ENCODE measurements around the gene AIFM3.
"Not testable (repeated sequence)": the region's sequence is repeated elsewhere in the genome, so short reads cannot be mapped to it uniquely, and the experiment has no call there.

The AIFM3 gene

DNA sequence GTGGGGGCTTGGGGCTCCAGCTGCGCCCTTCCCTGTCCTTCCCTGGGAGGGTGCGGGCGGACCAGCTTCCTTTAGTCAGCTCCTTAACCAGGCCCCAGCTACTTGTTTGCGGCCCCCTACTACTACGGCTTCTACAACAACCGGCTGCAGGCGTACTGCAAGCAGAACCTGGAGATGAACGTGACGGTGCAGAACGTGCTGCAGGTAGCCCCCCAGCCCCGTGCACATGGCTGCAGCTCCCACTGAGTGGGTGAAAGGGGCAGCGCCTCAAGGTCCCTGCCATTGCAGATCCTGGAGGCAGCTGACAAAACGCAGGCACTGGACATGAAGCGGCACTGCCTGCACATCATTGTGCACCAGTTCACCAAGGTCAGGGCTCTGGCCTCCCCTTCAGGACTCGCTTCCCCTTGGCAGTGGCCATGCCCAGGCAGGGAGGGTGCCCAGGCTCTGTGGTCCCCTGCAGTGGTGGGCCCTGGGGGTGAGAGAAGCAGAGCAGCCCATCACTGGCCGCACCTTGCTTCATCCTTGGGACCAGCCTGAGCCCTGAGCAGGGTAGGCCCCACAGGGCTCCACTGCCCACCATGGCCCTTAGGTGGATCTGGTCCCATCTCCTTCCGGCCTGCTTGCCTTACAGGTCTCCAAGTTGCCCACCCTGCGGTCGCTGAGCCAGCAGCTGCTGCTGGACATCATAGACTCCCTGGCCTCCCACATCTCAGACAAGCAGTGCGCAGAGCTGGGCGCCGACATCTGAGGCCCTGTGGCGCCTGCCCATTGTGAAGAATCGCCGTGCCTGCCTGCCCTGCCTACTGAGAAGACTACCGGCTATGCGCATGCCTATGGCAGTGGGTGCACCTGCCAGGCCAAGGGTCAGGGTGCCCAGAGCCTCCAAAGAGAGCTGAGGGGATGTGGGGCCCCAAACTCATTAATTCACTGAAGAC lies 29.8 kb downstream of the AIFM3 start:
- DNase-seq (no peak), ATAC-seq (no peak)
- Mint-ChIP-seq H3K9me3 (no peaks in the 10 kb centered on the region), H3K27me3 (no peaks in the 10 kb centered on the region), H3K27ac (peak overlapping the region in 1 of 2 donors; percentile 85), H3K4me1 (peaks cover 39% of the 10 kb centered on the region), H3K4me3 (no peak overlapping the region)

DNA sequence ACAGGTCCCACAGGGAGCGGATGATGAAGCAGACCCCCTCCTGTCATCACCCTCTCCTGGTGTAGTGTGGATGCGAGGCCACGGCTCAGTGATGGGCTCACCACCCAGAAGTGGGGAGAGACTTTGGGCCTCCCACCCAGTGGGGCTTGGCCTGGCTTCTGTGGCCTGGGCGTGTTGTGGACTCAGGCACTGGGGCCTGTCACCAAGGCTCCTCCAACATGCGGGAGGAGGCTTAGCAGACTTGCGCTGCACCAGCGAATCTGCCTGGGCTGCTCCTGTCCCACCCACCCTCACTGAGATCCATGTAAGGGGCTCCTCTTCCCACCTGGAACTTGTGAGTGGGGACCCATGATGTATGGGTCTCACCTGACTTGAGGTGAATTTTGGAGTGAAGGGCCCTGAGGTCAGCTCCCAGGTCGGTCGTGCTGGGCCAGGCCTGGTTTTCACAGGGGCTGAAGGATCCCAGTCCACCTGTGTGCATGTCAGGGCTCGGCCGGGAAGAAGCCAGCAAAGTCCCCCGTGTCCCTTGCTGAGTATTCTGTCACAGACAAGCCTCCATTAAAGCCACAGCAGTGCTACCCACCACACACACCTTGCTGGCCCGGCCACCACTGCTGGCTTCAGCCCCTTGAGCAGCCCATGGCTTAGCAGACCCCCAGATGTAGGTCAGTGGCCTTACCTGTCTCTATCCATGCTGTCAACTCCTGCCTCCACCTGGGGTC lies 30.6 kb downstream of the AIFM3 start:
- no peak overlapping the region for H3K4me3 Mint-ChIP-seq
- no peak for DNase-seq

DNA sequence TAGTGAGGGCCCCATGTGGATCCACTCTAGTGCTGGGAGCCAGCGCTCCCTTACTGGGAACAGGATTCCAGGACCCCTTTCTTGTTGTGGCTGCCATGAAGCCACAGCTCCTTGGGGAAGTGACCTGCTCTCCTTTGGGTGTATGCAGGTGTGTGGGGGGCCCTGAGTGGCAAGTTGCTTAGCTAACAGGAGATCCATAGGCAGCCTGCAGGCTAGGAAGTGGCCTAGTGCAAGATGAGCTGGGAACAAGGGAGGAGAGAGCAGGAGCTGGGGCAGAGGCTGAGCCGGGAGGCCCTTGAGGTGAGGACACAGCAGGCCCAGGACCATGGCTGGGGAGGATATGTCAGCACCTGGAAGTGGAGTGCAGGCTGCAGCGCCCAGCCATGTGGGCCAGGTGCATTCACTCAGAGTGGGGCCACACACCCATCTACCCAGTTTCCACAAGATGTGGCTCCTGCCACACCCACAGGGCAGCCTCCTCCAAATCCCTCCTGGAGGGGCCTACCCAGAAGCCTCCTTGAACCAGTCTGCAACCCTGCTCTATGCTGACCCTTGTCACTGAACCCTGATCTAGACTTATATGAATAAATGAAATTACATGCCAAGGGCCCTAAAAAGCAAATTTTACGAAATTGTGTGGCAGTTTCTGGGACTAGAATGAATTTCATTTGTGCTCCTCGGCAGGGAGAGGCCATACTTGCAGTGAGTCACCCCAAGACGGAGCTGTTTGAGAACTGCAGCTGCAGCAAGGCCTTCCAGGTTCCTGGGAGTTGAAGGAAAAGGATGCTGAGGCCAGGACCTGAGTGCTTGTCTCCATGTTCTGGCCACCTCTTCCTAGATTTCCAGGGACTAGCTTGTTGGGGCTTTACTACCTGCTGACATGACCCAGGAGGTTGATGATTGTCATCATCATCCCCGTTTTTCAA lies 31.6 kb downstream of the AIFM3 start:
- H3K9me3 Mint-ChIP-seq: no peaks in the 10 kb centered on the region
- H3K27me3 Mint-ChIP-seq: no peaks in the 10 kb centered on the region
- peaks cover 43% of the 10 kb centered on the region for H3K4me1 Mint-ChIP-seq
- ATAC-seq: no peak
- DNase-seq: no peak
- peak overlapping the region in 1 of 2 donors; percentile 3 for H3K4me3 Mint-ChIP-seq
- H3K27ac Mint-ChIP-seq: peak overlapping the region in 1 of 2 donors; percentile 80

More for the DNA sequence above, 30.6 kb downstream of the AIFM3 start:
- Mint-ChIP-seq H3K4me1 (peaks cover 39% of the 10 kb centered on the region), H3K27me3 (no peaks in the 10 kb centered on the region), H3K9me3 (no peaks in the 10 kb centered on the region), H3K27ac (peak overlapping the region in 1 of 2 donors; percentile 85)
- no peak for ATAC-seq

DNA sequence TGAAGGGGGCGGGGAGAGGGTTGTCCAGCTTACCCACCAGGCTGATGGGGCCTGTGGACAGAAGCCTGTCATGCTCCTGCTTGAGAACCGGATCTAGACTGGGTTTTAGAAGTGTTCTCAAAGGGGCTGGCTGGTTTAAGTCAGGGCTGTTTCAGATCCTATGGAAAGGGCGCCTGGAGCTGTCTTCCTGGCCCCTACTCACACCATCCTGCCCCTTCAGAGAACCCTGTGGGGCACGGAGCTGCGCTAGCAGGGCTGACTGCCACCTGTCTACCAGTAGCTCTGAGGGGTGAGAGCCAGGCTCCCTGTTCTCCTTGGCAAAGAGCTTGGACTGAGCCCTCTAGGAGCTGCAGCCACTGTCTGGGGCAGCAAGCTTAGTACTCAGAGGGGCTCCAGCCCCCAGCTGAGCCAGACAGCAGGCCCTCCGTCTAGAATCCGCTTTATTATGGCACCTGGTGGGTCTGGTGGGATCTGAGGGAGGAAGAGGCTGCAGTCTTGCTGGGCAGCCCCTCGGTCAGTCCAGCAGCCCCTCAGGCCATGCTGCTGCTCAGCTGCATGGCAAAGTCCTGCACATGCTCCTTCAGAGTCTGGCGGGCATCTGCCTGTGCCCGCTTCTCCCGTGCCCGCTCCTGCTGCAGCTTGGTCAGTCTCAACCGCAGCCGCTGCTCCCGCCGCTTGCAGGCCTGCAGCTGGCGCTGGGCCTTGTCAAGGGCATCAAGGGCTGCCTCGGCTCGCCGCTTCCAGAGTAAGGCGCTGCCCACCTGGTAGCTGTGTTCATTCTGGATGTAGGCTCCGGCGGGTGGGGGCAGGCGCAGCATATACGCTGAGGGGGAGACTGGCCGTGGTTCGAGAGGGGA lies 32.5 kb downstream of the AIFM3 start:
- Mint-ChIP-seq H3K27me3 (no peaks in the 10 kb centered on the region), H3K4me3 (peak overlapping the region; percentile 93 to 98), H3K27ac (peak overlapping the region in 1 of 2 donors; percentile 95), H3K4me1 (peaks cover 43% of the 10 kb centered on the region), H3K9me3 (no peaks in the 10 kb centered on the region)
- DNase-seq (no peak), ATAC-seq (no peak)

DNA sequence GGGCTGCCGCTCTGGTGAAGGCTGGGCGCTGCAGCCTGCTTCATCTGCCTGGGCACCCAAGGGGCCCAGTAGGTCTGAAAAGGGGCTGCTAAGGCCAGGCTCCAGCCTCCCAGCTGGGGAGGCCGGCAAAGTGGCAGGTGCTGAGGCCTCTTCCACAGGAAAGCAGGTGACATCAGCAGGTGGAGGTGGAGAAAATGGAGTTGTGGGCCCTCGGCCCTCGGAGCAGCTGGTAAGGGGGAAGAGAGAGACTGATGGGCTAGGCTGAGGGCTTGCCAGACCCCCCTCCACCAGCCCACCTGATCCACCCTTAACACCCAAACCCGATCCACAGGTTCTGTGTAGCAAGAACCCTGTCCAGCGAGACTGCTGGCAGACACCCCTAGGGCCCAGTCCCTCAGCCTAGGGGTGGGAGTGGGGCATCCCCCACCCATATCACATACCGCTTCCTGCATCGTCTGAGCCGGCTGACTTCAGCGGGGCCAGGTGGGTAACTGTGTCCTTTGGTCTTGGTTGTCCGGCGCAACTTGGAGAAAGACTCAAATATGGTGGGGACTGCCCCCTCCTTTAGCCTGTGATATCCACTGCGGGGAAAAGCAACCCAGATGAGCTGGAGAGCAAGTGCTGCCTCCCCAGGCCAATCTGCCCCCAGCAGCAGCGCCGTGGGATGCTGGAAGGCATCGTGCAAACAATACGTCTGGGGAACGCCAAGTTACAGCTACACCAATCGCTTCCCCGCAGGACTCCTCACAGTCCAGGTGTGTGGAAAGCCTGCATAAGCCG lies 33.3 kb downstream of the AIFM3 start:
- Mint-ChIP-seq H3K9me3 (no peaks in the 10 kb centered on the region), H3K27ac (peak overlapping the region; percentile 95 to 97), H3K4me3 (peak overlapping the region; percentile 93 to 98), H3K4me1 (peaks cover 43% of the 10 kb centered on the region), H3K27me3 (no peaks in the 10 kb centered on the region)
- DNase-seq (peak in 1 of 2 donors; percentile 30), ATAC-seq (no peak)

DNA sequence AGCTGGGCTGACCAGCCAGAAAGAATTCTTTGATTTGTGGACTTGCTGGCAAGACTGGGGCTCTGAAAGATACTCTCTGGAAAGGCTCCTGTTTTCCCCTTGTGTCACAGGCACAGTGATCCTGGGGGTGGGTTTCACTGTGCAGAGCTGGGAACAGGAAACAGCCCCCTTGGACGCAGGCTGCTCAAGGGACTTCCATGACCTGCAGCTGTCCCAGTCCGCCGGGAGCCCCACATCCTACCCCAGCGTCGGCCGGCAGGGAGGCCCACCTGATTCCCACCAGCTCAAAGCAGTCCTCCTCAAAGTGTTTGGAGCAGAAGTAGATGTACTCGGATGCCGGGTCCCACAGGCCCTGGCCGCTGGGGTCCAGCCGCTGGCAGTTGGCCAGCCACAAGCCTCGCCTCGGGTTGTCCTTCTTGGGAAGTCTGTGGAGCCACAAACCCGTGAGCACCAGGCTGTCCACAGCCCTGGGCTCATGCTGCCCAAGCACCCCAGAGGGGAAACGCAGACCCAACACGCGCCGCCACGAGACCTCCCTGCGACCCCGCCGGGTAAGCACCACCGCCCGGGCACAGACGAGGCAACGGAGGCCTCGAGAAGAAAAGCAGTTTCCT lies 34.0 kb downstream of the AIFM3 start:
- Mint-ChIP-seq H3K27me3 (no peaks in the 10 kb centered on the region), H3K9me3 (no peaks in the 10 kb centered on the region), H3K27ac (peak overlapping the region; percentile 97 to 98), H3K4me3 (peak overlapping the region; percentile 93 to 98), H3K4me1 (peaks cover 43% of the 10 kb centered on the region)
- DNase-seq (no peak), ATAC-seq (no peak)

DNA sequence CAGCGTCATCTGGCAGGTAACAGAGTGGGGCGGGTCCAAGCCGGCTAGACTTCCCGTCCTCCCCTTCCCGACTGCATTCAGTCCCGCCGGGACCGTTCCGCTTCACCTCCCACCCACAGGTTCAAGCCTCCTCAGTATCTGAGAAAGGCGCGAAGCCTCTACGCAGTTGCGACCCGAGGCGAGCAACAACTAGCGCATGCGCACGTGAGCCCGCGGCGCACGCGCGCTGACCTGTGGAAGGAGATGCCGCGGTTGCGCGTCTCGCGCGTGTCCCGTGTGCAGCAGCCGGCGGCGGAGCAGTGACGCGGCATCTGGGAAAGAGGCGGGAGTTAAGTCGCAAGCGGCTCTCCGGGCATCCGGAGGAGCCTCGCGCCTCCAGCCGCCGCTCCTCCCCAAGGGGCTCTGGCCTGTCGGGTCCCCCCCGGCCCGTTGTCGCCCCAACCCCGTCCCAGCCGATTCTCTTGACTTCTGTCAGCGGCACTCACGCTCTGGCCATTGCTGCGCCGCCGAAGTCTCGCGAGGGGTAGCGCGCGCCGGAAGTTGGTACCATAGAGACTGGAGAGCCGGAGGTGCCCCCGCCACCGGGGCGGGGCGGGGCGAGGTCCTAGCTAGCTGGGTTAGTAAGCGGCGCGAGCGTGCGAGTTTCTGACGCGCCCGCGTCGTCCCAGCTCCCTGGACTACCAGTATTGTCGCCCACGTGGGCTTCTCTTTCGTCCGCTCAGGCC lies 34.7 kb downstream of the AIFM3 start, which contains the start of gene THAP7:
Gene THAP7 (minus strand): TSS at position 518 of the 725 bp plus-strand sequence. CDS start 207 bp downstream, at position 311.
- Mint-ChIP-seq H3K4me3 (peak within 1 kb of the TSS; percentile 93 to 98), H3K4me1 (peaks cover 43% of the 10 kb centered on the region), H3K27me3 (no peaks in the 10 kb centered on the region), H3K9me3 (no peaks in the 10 kb centered on the region), H3K27ac (peak within 1 kb of the TSS; percentile 97 to 98)
- ATAC-seq (peak; percentile 95), DNase-seq (peak; percentile 97)

DNA sequence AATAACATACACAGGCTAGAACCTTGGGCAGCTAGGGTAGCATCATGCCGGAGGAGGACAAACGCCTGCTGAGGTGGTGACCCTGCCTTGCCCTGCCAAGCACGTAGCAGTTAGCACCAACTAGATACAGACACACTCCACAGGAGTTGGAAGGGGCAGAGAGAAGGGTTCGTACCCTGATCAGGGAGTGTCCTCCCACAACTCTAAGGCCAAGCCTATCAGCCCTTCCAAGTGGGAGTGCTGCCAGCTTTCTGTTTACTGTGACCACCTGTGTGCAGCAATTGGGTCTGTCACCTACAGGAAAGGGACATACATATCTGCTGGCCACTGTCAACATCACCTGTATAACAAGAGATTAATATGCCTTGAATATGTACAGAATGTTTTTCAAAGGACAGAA lies 36.7 kb downstream of the AIFM3 start:
- H3K27ac Mint-ChIP-seq: peak overlapping the region in 1 of 2 donors; percentile 97
- ATAC-seq (no peak), DNase-seq (no peak)
- H3K4me3 Mint-ChIP-seq: peak overlapping the region; percentile 93 to 98
- no peaks in the 10 kb centered on the region for H3K27me3 Mint-ChIP-seq
- H3K9me3 Mint-ChIP-seq: no peaks in the 10 kb centered on the region
- peaks cover 34% of the 10 kb centered on the region for H3K4me1 Mint-ChIP-seq

DNA sequence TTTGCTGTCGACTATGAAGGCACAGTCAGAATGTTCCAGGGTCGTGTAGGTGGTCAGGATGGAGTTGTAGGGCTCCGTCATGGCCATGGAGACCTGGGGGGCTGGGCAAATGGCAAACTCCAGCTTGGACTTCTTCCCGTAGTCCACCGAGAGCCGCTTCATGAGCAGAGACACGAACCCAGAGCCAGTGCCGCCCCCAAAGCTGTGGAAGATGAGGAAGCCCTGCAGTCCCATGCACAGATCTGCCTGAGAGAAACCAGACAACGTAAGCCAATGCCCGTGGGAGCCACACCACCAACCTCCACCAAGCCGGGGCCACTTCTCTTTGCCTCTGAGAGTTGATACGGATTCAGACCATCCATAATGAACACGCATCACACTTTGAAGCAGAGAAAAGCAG lies 42.2 kb downstream of the AIFM3 start:
- H3K9me3 Mint-ChIP-seq, H3K4me1 Mint-ChIP-seq, H3K4me3 Mint-ChIP-seq, H3K27ac Mint-ChIP-seq, ATAC-seq, DNase-seq, H3K27me3 Mint-ChIP-seq: not testable (repeated sequence)

DNA sequence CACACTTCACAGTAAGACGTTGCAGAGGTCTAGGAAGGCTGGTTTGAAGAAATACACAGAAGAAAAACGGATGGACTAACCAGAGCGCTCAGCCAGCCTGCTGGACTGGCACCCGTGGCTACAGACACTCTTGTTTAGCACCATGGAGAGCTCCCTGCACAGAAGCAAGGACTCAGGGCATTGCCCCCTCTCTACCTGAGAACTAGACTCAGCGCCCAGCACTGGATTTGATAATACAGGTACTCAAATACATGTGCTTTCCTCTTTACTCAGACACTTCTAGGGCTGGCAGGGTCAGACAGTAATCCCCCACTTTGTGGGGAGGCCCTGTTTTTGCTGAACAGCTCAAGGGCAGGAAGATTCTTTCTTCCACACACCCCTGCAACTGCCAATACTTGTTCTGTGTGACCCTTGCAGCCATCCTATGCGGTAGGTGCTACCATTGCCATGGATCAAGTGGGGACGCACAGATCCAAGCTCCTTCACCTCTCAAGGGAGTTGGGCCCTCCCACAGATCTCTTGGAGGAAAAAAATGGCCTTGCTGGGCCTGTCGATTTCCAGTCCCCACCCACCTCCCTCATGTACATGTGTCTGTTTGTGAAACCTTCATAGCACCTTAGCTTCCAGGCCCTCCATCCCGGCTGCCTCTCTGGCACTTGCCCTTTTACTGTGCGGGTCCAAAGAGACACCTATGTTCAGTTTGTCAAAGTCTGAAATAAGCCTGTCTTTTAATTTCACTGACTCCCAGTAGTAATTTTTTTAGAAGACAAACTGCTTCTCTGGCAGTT lies 42.8 kb downstream of the AIFM3 start:
- Mint-ChIP-seq H3K4me1 (peaks cover 12% of the 10 kb centered on the region), H3K4me3 (no peak overlapping the region), H3K27me3 (no peaks in the 10 kb centered on the region), H3K27ac (no peak overlapping the region), H3K9me3 (no peaks in the 10 kb centered on the region)
- no peak for DNase-seq
- no peak for ATAC-seq

DNA sequence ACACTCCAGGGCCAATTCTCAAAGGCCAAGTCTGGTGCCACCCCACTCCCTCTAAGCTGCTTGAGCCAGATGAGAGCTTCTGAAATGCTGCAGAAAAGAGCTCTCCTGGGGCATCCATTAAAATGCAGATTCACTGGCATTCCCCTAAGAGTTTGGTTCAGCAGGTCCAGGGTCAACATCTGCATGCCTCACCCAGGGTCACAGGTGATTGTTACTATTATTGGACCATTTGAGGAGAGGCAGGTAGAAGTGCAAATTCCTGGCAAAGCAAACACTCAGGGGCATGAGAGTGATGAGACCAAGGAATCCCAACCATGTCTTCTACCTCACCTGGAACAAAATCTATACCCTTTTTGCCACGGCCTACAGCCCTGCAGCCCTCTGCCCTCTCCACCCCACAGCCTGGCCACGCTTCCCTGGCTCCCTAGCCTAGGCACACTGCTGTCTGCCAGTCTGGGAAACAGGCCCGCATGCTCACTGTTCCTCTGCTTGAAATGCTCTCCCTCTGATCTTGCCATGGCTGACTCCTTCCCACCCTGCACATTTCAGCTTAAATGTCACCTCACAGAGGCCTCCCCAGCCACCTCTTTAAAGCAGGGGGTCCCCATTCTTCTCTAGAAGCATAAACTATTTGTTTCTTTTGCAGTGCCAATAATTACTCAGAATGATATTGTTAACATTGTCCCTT lies 43.5 kb downstream of the AIFM3 start:
- Mint-ChIP-seq H3K9me3 (no peaks in the 10 kb centered on the region), H3K4me3 (no peak overlapping the region), H3K27me3 (no peaks in the 10 kb centered on the region), H3K4me1 (peaks cover 18% of the 10 kb centered on the region), H3K27ac (no peak overlapping the region)
- ATAC-seq: no peak
- DNase-seq: no peak

All from stimulated activated naive CD8-positive, alpha-beta T cell treated with anti-CD3 and anti-CD28 coated beads, Interleukin-15, amount 100 ng/mL, for 72 hours (primary cell).